Type B pancreatic cell (in vitro differentiated cells): ENCODE results near the gene SCN2A. TPM values are rescaled to one million over a fixed set of nuclear protein-coding genes. Genes with fewer than 3 reads are reported as not detected.

Experiments used
- DNase-seq: peaks from one replicate; pipeline ENCODE4 v3.0.0; 2021; ENCODE audit warnings: mixed read lengths; ENCODE audit not compliant: unreplicated experiment; ENCODE audit errors: extremely low spot score
- H3K27ac Mint-ChIP-seq: 2 replicates; pipeline ENCODE4 v1.8.0; 2021; ENCODE audit warnings: mild to moderate bottlenecking, mixed read lengths
- H3K27me3 Mint-ChIP-seq: 2 replicates; pipeline ENCODE4 v1.8.0; 2021; ENCODE audit warnings: mixed read lengths
- H3K36me3 Mint-ChIP-seq: 2 replicates; pipeline ENCODE4 v1.8.0; 2021; ENCODE audit warnings: mixed read lengths
- H3K4me1 Mint-ChIP-seq: one replicate; pipeline ENCODE4 v1.8.0; 2021; ENCODE audit warnings: mixed read lengths; ENCODE audit not compliant: unreplicated experiment
- H3K4me3 Mint-ChIP-seq: 2 replicates; pipeline ENCODE4 v1.8.0; 2021; ENCODE audit warnings: mild to moderate bottlenecking, mixed read lengths
- H3K9me3 Mint-ChIP-seq: 2 replicates; pipeline ENCODE4 v1.8.0; 2021; ENCODE audit warnings: mixed read lengths
- CTCF ChIP-seq: fragments of 200-600 bp; sonication (generic); conservative IDR thresholded peaks from 2 replicates; pipeline ENCODE4 v1.5.0; 2021; ENCODE audit warnings: antibody characterized with exemption, mild to moderate bottlenecking
- total RNA-seq: library from RNA; stranded (reverse); gene quantifications from 2 replicates; pipeline ENCODE4 v1.2.1, GENCODE V29; 2021; ENCODE audit warnings: low replicate concordance

Gene SCN2A
- total RNA-seq, 1 donor from 2014 or later = 0.92 TPM

DNA sequence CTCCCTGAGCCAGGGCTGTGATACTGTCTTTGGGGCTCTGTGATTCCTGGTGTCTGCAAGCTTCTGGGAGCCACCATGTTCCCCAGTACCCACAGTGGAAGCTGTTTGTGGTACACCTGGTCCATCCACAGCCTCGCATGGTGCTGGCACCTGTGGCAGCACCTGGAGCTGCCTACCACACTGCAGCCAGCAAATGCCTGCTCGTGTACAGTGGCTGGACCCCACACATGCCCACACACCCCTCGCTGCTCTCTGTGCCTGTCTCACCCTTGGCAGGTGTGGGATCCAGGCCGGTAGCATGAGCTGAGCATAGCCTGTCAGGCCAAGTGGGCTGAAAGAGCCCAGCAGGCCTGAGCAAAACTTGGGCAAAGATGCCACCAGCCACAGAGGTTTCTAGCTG lies 188.5 kb downstream of the SCN2A start:
- no peak overlapping the region for H3K4me3 Mint-ChIP-seq
- no peak for TF ChIP-seq CTCF

DNA sequence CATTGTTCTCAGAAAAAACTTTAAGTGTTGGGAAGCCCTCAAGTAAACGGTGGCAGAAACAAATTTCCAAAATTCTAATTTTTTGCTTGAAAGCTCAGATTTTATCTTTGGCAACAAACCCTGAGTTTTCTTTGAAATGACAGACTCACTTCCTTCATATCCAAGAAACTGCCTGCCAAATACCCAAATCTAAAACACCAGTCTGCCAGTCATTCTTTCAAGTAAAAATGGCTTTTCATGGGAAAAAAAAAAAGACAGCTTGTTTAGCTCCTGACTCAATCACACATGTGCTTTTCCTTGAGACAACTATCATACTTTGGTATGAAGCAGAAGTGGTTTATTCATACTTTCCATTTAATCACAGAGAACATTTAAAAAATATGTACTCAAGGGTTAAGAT lies 189.7 kb downstream of the SCN2A start:
- H3K9me3 Mint-ChIP-seq = no peaks in the 10 kb centered on the region

More for the DNA sequence above, 188.5 kb downstream of the SCN2A start:
- no peak overlapping the region for H3K27ac Mint-ChIP-seq
- no peak for DNase-seq
- H3K36me3 Mint-ChIP-seq = no peaks in the 10 kb centered on the region
- peaks cover 5% of the 10 kb centered on the region for H3K9me3 Mint-ChIP-seq
- H3K4me1 Mint-ChIP-seq = no peaks in the 10 kb centered on the region
- H3K27me3 Mint-ChIP-seq = no peaks in the 10 kb centered on the region

DNA sequence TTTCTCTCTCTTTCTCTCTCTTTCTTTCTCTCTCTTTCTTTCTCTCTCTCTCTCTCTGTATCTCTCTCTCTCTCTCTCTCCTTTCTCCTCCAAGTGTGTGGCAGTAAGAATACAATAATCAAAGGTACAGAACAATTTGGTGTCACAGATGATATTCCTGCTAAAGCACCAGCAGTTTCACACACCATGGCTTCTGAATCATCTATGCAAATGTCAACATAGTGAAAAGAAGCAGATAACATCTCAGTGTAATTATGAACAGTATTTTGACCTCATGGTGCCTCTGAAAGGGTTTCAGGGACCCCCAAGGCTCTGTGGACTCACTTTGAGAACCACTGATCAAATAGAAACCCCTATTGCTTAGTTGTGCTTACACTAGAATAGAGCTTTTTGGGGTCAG lies 191.8 kb downstream of the SCN2A start:
- no peaks in the 10 kb centered on the region for H3K27me3 Mint-ChIP-seq
- no peaks in the 10 kb centered on the region for H3K36me3 Mint-ChIP-seq
- H3K4me1 Mint-ChIP-seq = peaks cover 7% of the 10 kb centered on the region
- H3K9me3 Mint-ChIP-seq = no peaks in the 10 kb centered on the region
- no peak overlapping the region for H3K4me3 Mint-ChIP-seq
- no peak for DNase-seq
- TF ChIP-seq CTCF = no peak
- H3K27ac Mint-ChIP-seq = no peak overlapping the region

More for the DNA sequence above, 189.7 kb downstream of the SCN2A start:
- no peaks in the 10 kb centered on the region for H3K36me3 Mint-ChIP-seq
- TF ChIP-seq CTCF = no peak
- no peaks in the 10 kb centered on the region for H3K27me3 Mint-ChIP-seq
- H3K27ac Mint-ChIP-seq = no peak overlapping the region
- no peaks in the 10 kb centered on the region for H3K4me1 Mint-ChIP-seq
- H3K4me3 Mint-ChIP-seq = no peak overlapping the region
- no peak for DNase-seq

- no peaks in the 10 kb centered on the region for H3K36me3 Mint-ChIP-seq
- peaks cover 11% of the 10 kb centered on the region for H3K4me1 Mint-ChIP-seq
- no peak overlapping the region for H3K4me3 Mint-ChIP-seq
- no peak overlapping the region for H3K27ac Mint-ChIP-seq
- DNase-seq = no peak
- H3K9me3 Mint-ChIP-seq = no peaks in the 10 kb centered on the region
- H3K27me3 Mint-ChIP-seq = no peaks in the 10 kb centered on the region
- no peak for TF ChIP-seq CTCF
Measured at GRCh38 chr2:165432234-165432966, 193.2 kb downstream of the SCN2A start.

DNA sequence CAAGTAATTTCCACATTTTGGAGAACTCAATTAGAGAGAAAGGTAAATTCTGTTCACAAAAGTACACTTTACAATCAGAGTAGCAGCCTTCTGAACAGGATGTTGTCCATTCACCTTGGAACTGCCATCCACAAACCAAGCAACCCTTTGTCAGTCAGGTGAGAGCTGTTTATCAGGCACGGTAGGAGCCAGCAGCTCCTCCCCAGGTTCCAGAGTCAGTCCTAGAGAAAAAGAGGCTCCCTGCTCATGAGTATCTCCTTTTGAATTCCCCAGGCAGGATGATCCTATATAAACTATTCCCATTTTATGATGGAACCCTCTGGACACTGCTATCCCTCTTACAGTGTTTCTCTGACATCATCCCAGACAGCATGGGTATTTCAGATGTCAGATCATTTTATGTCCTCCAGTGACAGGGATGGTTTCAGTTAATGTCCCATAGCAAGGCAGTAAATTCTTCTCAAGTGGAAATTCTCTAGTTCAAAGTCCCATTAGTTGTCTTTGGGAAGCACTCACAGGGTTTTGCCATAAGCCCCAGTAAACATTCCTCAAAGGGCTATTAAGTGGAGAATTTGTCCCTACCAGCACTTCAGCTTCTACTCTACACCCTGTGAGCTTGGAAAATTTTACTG lies 195.8 kb downstream of the SCN2A start:
- no peak for DNase-seq
- no peaks in the 10 kb centered on the region for H3K9me3 Mint-ChIP-seq
- H3K27ac Mint-ChIP-seq = no peak overlapping the region
- no peak for TF ChIP-seq CTCF
- H3K4me1 Mint-ChIP-seq = peaks cover 14% of the 10 kb centered on the region
- no peak overlapping the region for H3K4me3 Mint-ChIP-seq
- no peaks in the 10 kb centered on the region for H3K36me3 Mint-ChIP-seq
- H3K27me3 Mint-ChIP-seq = no peaks in the 10 kb centered on the region
